ENCODE results near the gene SOHLH2.

- TF ChIP-seq, protein P1, sequence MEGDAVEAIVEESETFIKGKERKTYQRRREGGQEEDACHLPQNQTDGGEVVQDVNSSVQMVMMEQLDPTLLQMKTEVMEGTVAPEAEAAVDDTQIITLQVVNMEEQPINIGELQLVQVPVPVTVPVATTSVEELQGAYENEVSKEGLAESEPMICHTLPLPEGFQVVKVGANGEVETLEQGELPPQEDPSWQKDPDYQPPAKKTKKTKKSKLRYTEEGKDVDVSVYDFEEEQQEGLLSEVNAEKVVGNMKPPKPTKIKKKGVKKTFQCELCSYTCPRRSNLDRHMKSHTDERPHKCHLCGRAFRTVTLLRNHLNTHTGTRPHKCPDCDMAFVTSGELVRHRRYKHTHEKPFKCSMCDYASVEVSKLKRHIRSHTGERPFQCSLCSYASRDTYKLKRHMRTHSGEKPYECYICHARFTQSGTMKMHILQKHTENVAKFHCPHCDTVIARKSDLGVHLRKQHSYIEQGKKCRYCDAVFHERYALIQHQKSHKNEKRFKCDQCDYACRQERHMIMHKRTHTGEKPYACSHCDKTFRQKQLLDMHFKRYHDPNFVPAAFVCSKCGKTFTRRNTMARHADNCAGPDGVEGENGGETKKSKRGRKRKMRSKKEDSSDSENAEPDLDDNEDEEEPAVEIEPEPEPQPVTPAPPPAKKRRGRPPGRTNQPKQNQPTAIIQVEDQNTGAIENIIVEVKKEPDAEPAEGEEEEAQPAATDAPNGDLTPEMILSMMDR (conservative IDR thresholded peaks at IDR 0.05; ENCODE audit: low read depth, low read length), result no peak
- TF ChIP-seq SMC3 (IDR thresholded peaks at IDR 0.05; ENCODE audit: low read depth, low read length), result no peak
These were observed 40.6 kb downstream of the SOHLH2 start for GRCh38 chr13:36173571-36174322.
